ENCODE data around the gene ZNF584.
"Not testable (repeated sequence)": the region's sequence is repeated elsewhere in the genome, so short reads cannot be mapped to it uniquely, and the experiment has no call there.

Gene ZNF584

DNA sequence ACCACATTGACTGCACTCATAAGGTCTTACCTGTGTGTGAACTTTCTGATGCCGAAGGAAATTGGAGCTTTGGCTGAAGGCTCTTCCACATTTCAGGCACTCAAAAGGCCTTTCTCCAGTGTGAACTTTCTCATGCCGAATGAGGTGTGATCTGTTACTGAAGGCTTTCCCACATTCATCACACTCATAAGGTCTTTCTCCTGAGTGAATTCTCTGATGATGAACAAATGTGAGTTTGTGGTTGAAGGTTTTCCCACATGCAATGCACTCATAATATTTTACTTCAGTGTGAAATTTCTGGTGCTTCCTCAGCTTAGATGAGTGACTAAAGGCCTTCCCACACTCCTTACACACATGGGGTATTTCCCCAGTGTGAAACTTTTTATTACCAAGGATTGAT, 25.8 kb downstream of the ZNF584 start:
- H3K9me2 ChIP-seq (replicated peaks; ENCODE audit: insufficient read depth, low read length), result no peaks in the 10 kb centered on the region
- TF ChIP-seq EZH2phosphoT487 (IDR thresholded peaks at IDR 0.05; ENCODE audit: low read length), result no peak
- H3K36me3 ChIP-seq (replicated peaks; ENCODE audit: insufficient read depth, low read length), result no peaks in the 10 kb centered on the region
- H4K20me1 ChIP-seq (ENCODE audit: insufficient read depth, low read length), result no peaks in the 10 kb centered on the region
- no peaks in the 10 kb centered on the region for H3K9me3 ChIP-seq (replicated peaks; ENCODE audit: insufficient read depth, low read length)
- H3F3A ChIP-seq (ENCODE audit: insufficient read depth, low read length), result no peaks in the 10 kb centered on the region
- H3K27me3 ChIP-seq (replicated peaks; ENCODE audit: insufficient read depth, low read length), result no peaks in the 10 kb centered on the region
- no peaks in the 10 kb centered on the region for H3K4me1 ChIP-seq (ENCODE audit: low read length)
- no peak for DNase-seq
- no peak overlapping the region for H3K27ac ChIP-seq (ENCODE audit: low read length)
- no peak overlapping the region for H2AFZ ChIP-seq (ENCODE audit: low read length)
- H3K79me2 ChIP-seq (ENCODE audit: low read length), result no peaks in the 10 kb centered on the region
- no peak overlapping the region for H3K9ac ChIP-seq (ENCODE audit: low read length)
- H3K4me3 ChIP-seq (ENCODE audit: low read length), result no peak overlapping the region
- H3K4me2 ChIP-seq (ENCODE audit: low read depth, low read length), result no peak overlapping the region

DNA sequence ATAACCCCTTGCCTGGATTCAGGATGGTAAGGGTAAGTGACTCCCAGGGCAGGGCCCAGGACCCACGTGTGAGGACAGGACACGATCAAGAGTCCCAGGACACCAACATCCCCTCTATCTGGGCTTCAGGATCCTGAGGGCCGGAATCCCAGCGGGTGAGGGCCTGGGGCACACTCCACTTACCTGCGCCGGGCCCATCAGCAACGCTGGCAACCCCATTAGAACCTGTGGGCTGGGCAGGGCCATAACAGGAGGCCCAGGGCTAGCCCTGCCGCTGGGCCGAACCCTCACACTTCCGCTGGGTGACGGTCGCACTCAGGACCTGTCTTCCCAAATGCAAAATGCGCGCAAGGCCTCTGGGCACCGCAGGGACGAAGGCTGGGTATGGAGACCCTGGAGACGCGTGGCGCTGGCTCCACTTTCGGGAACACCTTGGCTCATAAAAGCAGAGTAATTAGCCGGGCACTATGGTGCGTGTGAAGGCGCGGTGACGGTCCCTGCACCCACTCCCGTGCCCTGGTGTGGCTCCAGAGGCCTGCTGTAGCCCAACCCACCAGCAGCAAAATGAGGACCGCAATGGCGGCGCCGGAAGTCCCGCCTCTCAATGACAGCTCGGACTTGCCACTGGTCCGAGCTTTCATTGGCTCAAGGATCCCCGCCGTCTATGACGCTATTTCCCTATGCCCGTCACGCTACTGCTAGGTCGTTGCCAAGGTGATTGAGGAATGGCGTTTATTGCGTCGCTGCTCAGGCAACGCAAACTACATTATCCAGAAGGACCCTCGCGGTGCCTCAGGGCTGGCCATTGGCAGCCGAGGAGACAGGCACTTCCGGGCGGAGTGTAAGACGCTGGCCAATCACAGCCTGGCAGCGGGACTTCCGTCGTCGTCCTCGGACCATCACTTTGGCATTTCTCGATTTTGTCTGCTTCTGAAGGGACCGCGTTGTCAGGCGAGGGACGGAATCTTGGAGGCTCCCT, 31.4 kb downstream of the ZNF584 start, which contains the start of gene ZNF132:
TSS of gene ZNF132 (minus strand) at position 578 of the 979 bp plus-strand sequence. CDS start at position 246, 332 bp downstream.
- no peak within 1 kb of the TSS for H2AFZ ChIP-seq (ENCODE audit: low read length)
- H3K9me2 ChIP-seq (replicated peaks; ENCODE audit: insufficient read depth, low read length), result no peaks in the 10 kb centered on the region
- no peaks in the 10 kb centered on the region for H3K4me1 ChIP-seq (ENCODE audit: low read length)
- H4K20me1 ChIP-seq (ENCODE audit: insufficient read depth, low read length), result no peaks in the 10 kb centered on the region
- H3F3A ChIP-seq (ENCODE audit: insufficient read depth, low read length), result no peaks in the 10 kb centered on the region
- DNase-seq, result no peak
- no peaks in the 10 kb centered on the region for H3K36me3 ChIP-seq (replicated peaks; ENCODE audit: insufficient read depth, low read length)
- no peak within 1 kb of the TSS for H3K4me3 ChIP-seq (ENCODE audit: low read length)
- TF ChIP-seq EZH2 (optimal IDR thresholded peaks at IDR 0.05; ENCODE audit: low read depth, low read length) (no peak), EZH2phosphoT487 (IDR thresholded peaks at IDR 0.05; ENCODE audit: low read length) (no peak)
- TF ChIP-seq, protein P1, sequence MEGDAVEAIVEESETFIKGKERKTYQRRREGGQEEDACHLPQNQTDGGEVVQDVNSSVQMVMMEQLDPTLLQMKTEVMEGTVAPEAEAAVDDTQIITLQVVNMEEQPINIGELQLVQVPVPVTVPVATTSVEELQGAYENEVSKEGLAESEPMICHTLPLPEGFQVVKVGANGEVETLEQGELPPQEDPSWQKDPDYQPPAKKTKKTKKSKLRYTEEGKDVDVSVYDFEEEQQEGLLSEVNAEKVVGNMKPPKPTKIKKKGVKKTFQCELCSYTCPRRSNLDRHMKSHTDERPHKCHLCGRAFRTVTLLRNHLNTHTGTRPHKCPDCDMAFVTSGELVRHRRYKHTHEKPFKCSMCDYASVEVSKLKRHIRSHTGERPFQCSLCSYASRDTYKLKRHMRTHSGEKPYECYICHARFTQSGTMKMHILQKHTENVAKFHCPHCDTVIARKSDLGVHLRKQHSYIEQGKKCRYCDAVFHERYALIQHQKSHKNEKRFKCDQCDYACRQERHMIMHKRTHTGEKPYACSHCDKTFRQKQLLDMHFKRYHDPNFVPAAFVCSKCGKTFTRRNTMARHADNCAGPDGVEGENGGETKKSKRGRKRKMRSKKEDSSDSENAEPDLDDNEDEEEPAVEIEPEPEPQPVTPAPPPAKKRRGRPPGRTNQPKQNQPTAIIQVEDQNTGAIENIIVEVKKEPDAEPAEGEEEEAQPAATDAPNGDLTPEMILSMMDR (IDR thresholded peaks at IDR 0.05; ENCODE audit: low read length), result no peak
- H3K27me3 ChIP-seq (replicated peaks; ENCODE audit: insufficient read depth, low read length), result no peaks in the 10 kb centered on the region
- no peaks in the 10 kb centered on the region for H3K9me3 ChIP-seq (replicated peaks; ENCODE audit: insufficient read depth, low read length)
- no peak within 1 kb of the TSS for H3K9ac ChIP-seq (ENCODE audit: low read length)
- no peak within 1 kb of the TSS for H3K4me2 ChIP-seq (ENCODE audit: low read depth, low read length)
- no peaks in the 10 kb centered on the region for H3K79me2 ChIP-seq (ENCODE audit: low read length)
- H3K27ac ChIP-seq (ENCODE audit: low read length), result no peak within 1 kb of the TSS

DNA sequence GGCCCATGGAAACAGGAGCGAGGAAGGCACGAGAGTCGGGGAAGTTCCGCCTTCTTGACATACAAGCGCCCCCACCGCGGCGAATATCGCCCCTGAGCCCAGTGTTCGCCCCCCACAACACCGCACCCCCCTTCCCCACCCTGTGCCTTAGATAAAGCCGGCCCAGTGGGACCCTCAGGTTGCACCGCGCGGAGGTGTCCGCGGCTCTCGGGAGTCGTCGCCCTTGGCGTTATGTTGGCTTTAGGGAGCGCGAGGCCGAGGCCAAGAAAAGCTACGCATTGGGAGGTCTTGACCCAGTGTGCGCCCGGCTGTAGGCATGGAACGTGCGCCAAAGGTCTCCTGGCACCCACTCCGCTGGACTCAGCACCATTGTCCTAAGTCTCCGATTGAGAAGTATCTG, 32.1 kb downstream of the ZNF584 start:
- H2AFZ ChIP-seq (ENCODE audit: low read length), result no peak overlapping the region
- H3K4me2 ChIP-seq (ENCODE audit: low read depth, low read length), result no peak overlapping the region

DNA sequence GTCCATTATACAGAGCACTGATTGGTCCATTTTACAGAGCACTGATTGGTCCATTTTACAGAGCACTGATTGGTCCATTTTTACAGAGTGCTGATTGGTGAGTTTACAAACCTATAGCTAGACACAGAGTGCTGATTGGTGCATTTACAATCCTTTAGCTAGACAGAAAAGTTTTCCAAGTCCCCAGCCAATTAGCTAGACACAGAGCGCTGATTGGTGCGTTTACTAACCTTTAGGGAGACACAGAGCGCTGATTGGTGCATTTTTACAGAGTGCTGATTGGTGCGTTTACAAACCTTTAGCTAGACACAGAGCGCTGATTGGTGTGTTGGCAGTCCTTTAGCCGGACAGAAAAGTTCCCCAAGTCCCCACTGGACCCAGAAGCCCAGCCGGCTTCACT, 34.5 kb downstream of the ZNF584 start:
- H3K9ac ChIP-seq (ENCODE audit: low read length); DNase-seq; H4K20me1 ChIP-seq (ENCODE audit: insufficient read depth, low read length); H3K4me1 ChIP-seq (ENCODE audit: low read length); H3K79me2 ChIP-seq (ENCODE audit: low read length); H3K27me3 ChIP-seq (replicated peaks; ENCODE audit: insufficient read depth, low read length); H3K27ac ChIP-seq (ENCODE audit: low read length); H3K4me2 ChIP-seq (ENCODE audit: low read depth, low read length); H3K36me3 ChIP-seq (replicated peaks; ENCODE audit: insufficient read depth, low read length); H3K4me3 ChIP-seq (ENCODE audit: low read length); H3F3A ChIP-seq (ENCODE audit: insufficient read depth, low read length); H2AFZ ChIP-seq (ENCODE audit: low read length); H3K9me2 ChIP-seq (replicated peaks; ENCODE audit: insufficient read depth, low read length); H3K9me3 ChIP-seq (replicated peaks; ENCODE audit: insufficient read depth, low read length): not testable (repeated sequence)

More for the DNA sequence above, 32.1 kb downstream of the ZNF584 start:
- H3K79me2 ChIP-seq (ENCODE audit: low read length), result no peaks in the 10 kb centered on the region
- H3K9ac ChIP-seq (ENCODE audit: low read length), result no peak overlapping the region
- no peak overlapping the region for H3K4me3 ChIP-seq (ENCODE audit: low read length)
- H3K9me2 ChIP-seq (replicated peaks; ENCODE audit: insufficient read depth, low read length), result no peaks in the 10 kb centered on the region
- no peak overlapping the region for H3K27ac ChIP-seq (ENCODE audit: low read length)
- TF ChIP-seq, protein P1 (IDR thresholded peaks at IDR 0.05; ENCODE audit: low read length), result no peak
- no peaks in the 10 kb centered on the region for H3K36me3 ChIP-seq (replicated peaks; ENCODE audit: insufficient read depth, low read length)
- H4K20me1 ChIP-seq (ENCODE audit: insufficient read depth, low read length), result no peaks in the 10 kb centered on the region
- H3K27me3 ChIP-seq (replicated peaks; ENCODE audit: insufficient read depth, low read length), result no peaks in the 10 kb centered on the region
- no peaks in the 10 kb centered on the region for H3K9me3 ChIP-seq (replicated peaks; ENCODE audit: insufficient read depth, low read length)
- H3K4me1 ChIP-seq (ENCODE audit: low read length), result no peaks in the 10 kb centered on the region
- H3F3A ChIP-seq (ENCODE audit: insufficient read depth, low read length), result no peaks in the 10 kb centered on the region
- no peak for DNase-seq

DNA sequence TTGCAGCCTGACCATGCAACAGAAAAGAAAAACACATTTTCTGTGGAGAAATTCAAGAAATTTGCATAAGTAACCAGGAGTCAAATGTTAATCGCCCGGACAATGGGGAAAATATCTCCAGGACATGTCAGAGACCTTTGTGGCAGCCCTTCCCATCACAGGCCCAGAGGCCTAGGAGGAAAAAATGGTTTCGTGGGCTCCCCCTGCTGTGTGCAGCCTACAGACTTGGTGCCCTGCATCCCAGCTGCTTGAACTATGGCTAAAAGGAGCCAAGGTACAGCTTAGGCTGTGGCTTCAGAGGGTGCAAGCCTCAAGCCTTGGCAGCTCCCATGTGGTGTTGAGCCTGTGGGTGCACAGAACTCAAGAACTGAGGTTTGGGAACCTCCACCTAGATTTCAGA, 40.4 kb downstream of the ZNF584 start:
- DNase-seq; H3K36me3 ChIP-seq (replicated peaks; ENCODE audit: insufficient read depth, low read length); H3K4me3 ChIP-seq (ENCODE audit: low read length); H3K4me2 ChIP-seq (ENCODE audit: low read depth, low read length); H3K9ac ChIP-seq (ENCODE audit: low read length); H3K79me2 ChIP-seq (ENCODE audit: low read length); H3K9me2 ChIP-seq (replicated peaks; ENCODE audit: insufficient read depth, low read length); H3K27ac ChIP-seq (ENCODE audit: low read length); H3K4me1 ChIP-seq (ENCODE audit: low read length); H3K27me3 ChIP-seq (replicated peaks; ENCODE audit: insufficient read depth, low read length); H3K9me3 ChIP-seq (replicated peaks; ENCODE audit: insufficient read depth, low read length); H2AFZ ChIP-seq (ENCODE audit: low read length); H3F3A ChIP-seq (ENCODE audit: insufficient read depth, low read length); H4K20me1 ChIP-seq (ENCODE audit: insufficient read depth, low read length): not testable (repeated sequence)

DNA sequence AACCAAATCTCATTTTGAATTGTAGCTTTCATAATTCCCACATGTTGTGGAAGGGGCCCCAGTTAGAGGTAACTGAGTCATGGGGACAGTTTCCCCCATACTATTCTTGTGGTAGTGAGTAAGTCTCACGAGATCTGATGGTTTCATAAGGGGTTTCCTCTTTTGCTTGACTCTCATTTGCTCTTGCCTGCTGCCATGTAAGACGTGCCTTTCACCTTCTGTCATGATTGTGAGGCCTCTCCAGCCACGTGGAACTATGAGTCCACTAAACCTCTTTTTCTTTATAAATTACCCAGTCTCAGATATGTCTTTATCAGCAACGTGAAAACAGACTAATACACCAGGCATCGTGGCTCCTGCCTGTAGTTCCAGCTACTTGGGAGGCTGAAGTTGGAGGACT, 41.5 kb downstream of the ZNF584 start:
- H3K9me2 ChIP-seq (replicated peaks; ENCODE audit: insufficient read depth, low read length); H3K79me2 ChIP-seq (ENCODE audit: low read length); H3K9me3 ChIP-seq (replicated peaks; ENCODE audit: insufficient read depth, low read length); H4K20me1 ChIP-seq (ENCODE audit: insufficient read depth, low read length); DNase-seq; H2AFZ ChIP-seq (ENCODE audit: low read length); H3F3A ChIP-seq (ENCODE audit: insufficient read depth, low read length); H3K4me1 ChIP-seq (ENCODE audit: low read length); H3K9ac ChIP-seq (ENCODE audit: low read length); H3K27ac ChIP-seq (ENCODE audit: low read length); H3K4me3 ChIP-seq (ENCODE audit: low read length); H3K36me3 ChIP-seq (replicated peaks; ENCODE audit: insufficient read depth, low read length); H3K27me3 ChIP-seq (replicated peaks; ENCODE audit: insufficient read depth, low read length); H3K4me2 ChIP-seq (ENCODE audit: low read depth, low read length): not testable (repeated sequence)
